Natural killer cell (primary cell): ENCODE measurements around the gene SGCE. TPM values are rescaled to one million over a fixed set of nuclear protein-coding genes. Genes with fewer than 3 reads are reported as not detected.

Experiments used
- ATAC-seq, 3 donors: fragments of 150-1000 bp in 2 of 3; fragments of 200-7000 bp in 1 of 3; cut with Tn5 transposase; 1 replicate in 1 of 3; 2 replicates in 2 of 3; pipeline ENCODE4 v1.10.0; 2021; ENCODE audit warnings: mild to moderate bottlenecking in 2 of 3, moderate library complexity in 2 of 3
- DNase-seq, 2 donors: peaks; one replicate each; pipeline versions ENCODE4 v3.0.0 to v3.0.0-alpha.2; 2013 to 2021; ENCODE audit warnings: mixed read lengths in 1 of 2
- H3K27ac ChIP-seq: one replicate; pipeline ENCODE4 v1.5.1; 2013; ENCODE audit warnings: mild to moderate bottlenecking, low read length
- H3K27me3 ChIP-seq: one replicate; pipeline ENCODE4 v1.6.1; 2013; ENCODE audit warnings: low read length; ENCODE audit not compliant: control insufficient read depth, insufficient read depth
- H3K36me3 ChIP-seq: one replicate; pipeline ENCODE4 v1.6.1; 2013; ENCODE audit warnings: low read length; ENCODE audit not compliant: control insufficient read depth, insufficient read depth
- H3K4me1 ChIP-seq: one replicate; pipeline ENCODE4 v1.6.1; 2013; ENCODE audit warnings: low read length; ENCODE audit not compliant: control insufficient read depth, insufficient read depth
- H3K4me3 ChIP-seq: one replicate; pipeline ENCODE4 v1.5.1; 2013; ENCODE audit warnings: low read length
- H3K9me3 ChIP-seq: one replicate; pipeline ENCODE4 v1.6.1; 2013; ENCODE audit warnings: low read length; ENCODE audit not compliant: control insufficient read depth, insufficient read depth
- H3K27ac Mint-ChIP-seq, 2 donors: one replicate each; pipeline ENCODE4 v1.8.0; 2022; ENCODE audit warnings: mild to moderate bottlenecking in 2 of 2, mixed read lengths in 2 of 2, moderate library complexity in 1 of 2
- H3K27me3 Mint-ChIP-seq, 2 donors: one replicate each; pipeline ENCODE4 v1.8.0; 2022; ENCODE audit warnings: low read depth in 2 of 2, mixed read lengths in 2 of 2
- H3K36me3 Mint-ChIP-seq: one replicate; pipeline ENCODE4 v1.8.0; 2022; ENCODE audit warnings: mixed read lengths
- H3K4me1 Mint-ChIP-seq, 2 donors: one replicate each; pipeline ENCODE4 v1.8.0; 2022; ENCODE audit warnings: mixed read lengths in 2 of 2
- H3K4me3 Mint-ChIP-seq: one replicate; pipeline ENCODE4 v1.8.0; 2022; ENCODE audit warnings: mild to moderate bottlenecking, moderate library complexity, mixed read lengths
- H3K9me3 Mint-ChIP-seq, 2 donors: one replicate each; pipeline ENCODE4 v1.8.0; 2022; ENCODE audit warnings: mixed read lengths in 2 of 2
- WGBS: methylation state at CpG from one replicate; pipeline ENCODE4 v1.1.7; 2013; ENCODE audit warnings: missing lambda C conversion rate; ENCODE audit not compliant: insufficient coverage; 5-methylcytosine and 5-hydroxymethylcytosine counted together
- intact Hi-C: fragments of 100-400 bp; cut with micrococcal nuclease; formaldehyde crosslinking; loops from one replicate; pipeline ENCODE4 v1.14.2; 2022
- total RNA-seq, 4 donors: library from RNA; stranded (reverse); fragments of 120-200 nt in 1 of 4; gene quantifications; one replicate each; pipeline versions ENCODE4 v1.2.3 to v1.2.4, GENCODE V29; 2013 to 2022
- TF ChIP-seq, protein P1 (sequence below): fragments of 200-600 bp; IDR thresholded peaks from one replicate; pipeline ENCODE4 v1.8.0; 2022; ENCODE audit warnings: antibody characterized with exemption

Gene SGCE
- total RNA-seq, 3 donors from 2014 or later (not counting 1 experiment from before 2014, with no cell fraction given) = 0.20 to 0.65 (median 0.28) TPM

DNA sequence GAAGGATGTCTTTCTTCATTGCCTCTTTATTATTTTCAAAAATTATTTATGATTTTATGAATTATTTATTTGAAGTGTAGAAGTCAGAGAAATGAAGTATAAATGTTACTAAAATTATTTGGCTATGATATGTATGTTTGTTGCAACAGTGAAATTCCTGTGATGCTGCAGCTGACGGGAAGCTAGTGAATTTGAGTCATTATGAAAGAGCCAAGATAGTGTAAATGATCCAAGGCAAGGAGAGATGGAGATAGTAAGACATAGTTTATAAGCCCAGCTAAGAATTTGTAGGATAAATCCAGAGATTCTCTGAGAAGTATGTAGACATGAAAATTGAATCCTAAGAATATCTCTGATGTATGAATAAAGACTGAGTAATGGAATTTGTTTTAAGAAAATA lies 115.5 kb downstream of the SGCE start:
- no peak overlapping the region for H3K27ac ChIP-seq
- Mint-ChIP-seq H3K27me3 (no peaks in the 10 kb centered on the region), H3K4me1 (no peaks in the 10 kb centered on the region), H3K9me3 (no peaks in the 10 kb centered on the region), H3K27ac (no peak overlapping the region), H3K4me3 (no peak overlapping the region), H3K36me3 (peaks cover 13% of the 10 kb centered on the region)
- TF ChIP-seq, protein P1, sequence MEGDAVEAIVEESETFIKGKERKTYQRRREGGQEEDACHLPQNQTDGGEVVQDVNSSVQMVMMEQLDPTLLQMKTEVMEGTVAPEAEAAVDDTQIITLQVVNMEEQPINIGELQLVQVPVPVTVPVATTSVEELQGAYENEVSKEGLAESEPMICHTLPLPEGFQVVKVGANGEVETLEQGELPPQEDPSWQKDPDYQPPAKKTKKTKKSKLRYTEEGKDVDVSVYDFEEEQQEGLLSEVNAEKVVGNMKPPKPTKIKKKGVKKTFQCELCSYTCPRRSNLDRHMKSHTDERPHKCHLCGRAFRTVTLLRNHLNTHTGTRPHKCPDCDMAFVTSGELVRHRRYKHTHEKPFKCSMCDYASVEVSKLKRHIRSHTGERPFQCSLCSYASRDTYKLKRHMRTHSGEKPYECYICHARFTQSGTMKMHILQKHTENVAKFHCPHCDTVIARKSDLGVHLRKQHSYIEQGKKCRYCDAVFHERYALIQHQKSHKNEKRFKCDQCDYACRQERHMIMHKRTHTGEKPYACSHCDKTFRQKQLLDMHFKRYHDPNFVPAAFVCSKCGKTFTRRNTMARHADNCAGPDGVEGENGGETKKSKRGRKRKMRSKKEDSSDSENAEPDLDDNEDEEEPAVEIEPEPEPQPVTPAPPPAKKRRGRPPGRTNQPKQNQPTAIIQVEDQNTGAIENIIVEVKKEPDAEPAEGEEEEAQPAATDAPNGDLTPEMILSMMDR = no peak
- ATAC-seq (no peak), DNase-seq (no peak)
- intact Hi-C loops = no loop called here
- no peaks in the 10 kb centered on the region for H3K4me1 ChIP-seq
- WGBS = 100% methylated on average over 1 of the region's 1 CpG
- no peaks in the 10 kb centered on the region for H3K9me3 ChIP-seq
- H3K27me3 ChIP-seq = no peaks in the 10 kb centered on the region
- H3K4me3 ChIP-seq = no peak overlapping the region
- peaks cover 28% of the 10 kb centered on the region for H3K36me3 ChIP-seq

Other genes starting within 250 kb of the SGCE start
- 10 to 100 TPM; 23.7 to 32.1 (median 26.0) TPM for gene CASD1, start 146.3 kb downstream of the SGCE start, total RNA-seq